ENCODE data around the gene VMA21.

GRCh38 chrX:151384807-151385206 lies 12.2 kb upstream of the VMA21 start:
- TF ChIP-seq RAD21 (IDR thresholded peaks at IDR 0.05; ENCODE audit: low read depth) (no peak), EP300 (IDR thresholded peaks at IDR 0.05; ENCODE audit: borderline replicate concordance) (no peak), YY1 (IDR thresholded peaks at IDR 0.05; ENCODE audit: low read depth) (no peak)
